ENCODE data around the gene PCDH9.
"Not testable (repeated sequence)": the region's sequence is repeated elsewhere in the genome, so short reads cannot be mapped to it uniquely, and the experiment has no call there.

The PCDH9 gene

GRCh38 chr13:66341635-66342377 is 888.3 kb downstream of the PCDH9 start:
- no peak for DNase-seq (ENCODE audit: low read depth in 2 of 2)

- DNase-seq (ENCODE audit: low read depth in 2 of 2) = no peak
These were observed 890.9 kb downstream of the PCDH9 start for GRCh38 chr13:66339214-66339613.

- no peak for DNase-seq (ENCODE audit: low read depth in 2 of 2)
These were observed 891.6 kb downstream of the PCDH9 start for GRCh38 chr13:66338542-66338941.

- no peak for DNase-seq (ENCODE audit: low read depth in 2 of 2)
These were observed 894.5 kb downstream of the PCDH9 start for GRCh38 chr13:66335626-66336025.

GRCh38 chr13:66329988-66330451 is 900.1 kb downstream of the PCDH9 start:
- DNase-seq (ENCODE audit: low read depth in 2 of 2) = no peak

GRCh38 chr13:66328476-66328875 is 901.7 kb downstream of the PCDH9 start:
- DNase-seq (ENCODE audit: low read depth in 2 of 2) = no peak

- no peak for DNase-seq (ENCODE audit: low read depth in 2 of 2)
These were observed 906.3 kb downstream of the PCDH9 start for GRCh38 chr13:66323745-66324347.

- DNase-seq (ENCODE audit: low read depth in 2 of 2) = no peak
These were observed 907.2 kb downstream of the PCDH9 start for GRCh38 chr13:66322936-66323335.

- no peak for DNase-seq (ENCODE audit: low read depth in 2 of 2)
These were observed 907.9 kb downstream of the PCDH9 start for GRCh38 chr13:66322193-66322740.

GRCh38 chr13:66314911-66315310 is 915.2 kb downstream of the PCDH9 start:
- no peak for DNase-seq (ENCODE audit: low read depth in 2 of 2)

GRCh38 chr13:66313413-66313812 is 916.7 kb downstream of the PCDH9 start:
- no peak for DNase-seq (ENCODE audit: low read depth in 2 of 2)

GRCh38 chr13:66312312-66313087 is 917.6 kb downstream of the PCDH9 start:
- DNase-seq (ENCODE audit: low read depth in 2 of 2) = no peak

- DNase-seq (ENCODE audit: low read depth in 2 of 2) = no peak
These were observed 924.0 kb downstream of the PCDH9 start for GRCh38 chr13:66305961-66306617.

- no peak for DNase-seq (ENCODE audit: low read depth in 2 of 2)
These were observed 928.7 kb downstream of the PCDH9 start for GRCh38 chr13:66301482-66301881.

- no peak for DNase-seq (ENCODE audit: low read depth in 2 of 2)
These were observed 929.1 kb downstream of the PCDH9 start for GRCh38 chr13:66301006-66301405.

GRCh38 chr13:66296875-66297274 is 933.3 kb downstream of the PCDH9 start:
- no peak for DNase-seq (ENCODE audit: low read depth in 2 of 2)

- no peak for DNase-seq (ENCODE audit: low read depth in 2 of 2)
These were observed 933.8 kb downstream of the PCDH9 start for GRCh38 chr13:66296328-66296727.

- not testable (repeated sequence) for DNase-seq (ENCODE audit: low read depth in 2 of 2)
These were observed 943.3 kb downstream of the PCDH9 start for GRCh38 chr13:66286806-66287205.

GRCh38 chr13:66275416-66275815 is 954.7 kb downstream of the PCDH9 start:
- no peak for DNase-seq (ENCODE audit: low read depth in 2 of 2)

- no peak for DNase-seq (ENCODE audit: low read depth in 2 of 2)
These were observed 957.1 kb downstream of the PCDH9 start for GRCh38 chr13:66273011-66273410.

- DNase-seq (ENCODE audit: low read depth in 2 of 2) = no peak
These were observed 963.4 kb downstream of the PCDH9 start for GRCh38 chr13:66266761-66267160.

GRCh38 chr13:66266348-66266747 is 963.8 kb downstream of the PCDH9 start:
- no peak for DNase-seq (ENCODE audit: low read depth in 2 of 2)

All from stimulated activated CD4-positive, alpha-beta T cell treated with anti-CD3 and anti-CD28 coated beads, Interleukin-15, amount 100 ng/mL, for 48 hours (primary cell).